Uterus (tissue), 4 donors: ENCODE results near the gene ZFHX2. TPM values are rescaled to one million over a fixed set of nuclear protein-coding genes. Genes with fewer than 3 reads are reported as not detected.

Experiments used
- DNase-seq, 2 donors: peaks; one replicate each; pipeline ENCODE4 v3.0.0-alpha.2; 2019 to 2020
- H3K27ac ChIP-seq, 2 donors: fragments of 200-600 bp; sonication (generic); 1 replicate in 1 of 2; 2 replicates in 1 of 2; pipeline ENCODE4 v1.5.1; 2016 to 2018
- H3K27me3 ChIP-seq, 2 donors: fragments of 200-600 bp; sonication (generic); one replicate each; pipeline ENCODE4 v1.5.1; 2018 to 2019; ENCODE audit warnings: control low read depth in 1 of 2
- H3K36me3 ChIP-seq, 2 donors: fragments of 200-600 bp; sonication (generic); one replicate each; pipeline ENCODE4 v1.5.1; 2019; ENCODE audit warnings: control low read depth in 1 of 2
- H3K4me1 ChIP-seq, 2 donors: fragments of 200-600 bp; sonication (generic); one replicate each; pipeline ENCODE4 v1.5.1; 2018 to 2019; ENCODE audit warnings: control low read depth in 1 of 2
- H3K4me3 ChIP-seq, 2 donors: fragments of 200-600 bp; sonication (generic); 1 replicate in 1 of 2; 2 replicates in 1 of 2; pipeline ENCODE4 v1.5.1; 2018 to 2019; ENCODE audit warnings: mild to moderate bottlenecking in 1 of 2
- H3K9me3 ChIP-seq, 2 donors: fragments of 200-600 bp; sonication (generic); one replicate each; pipeline ENCODE4 v1.5.1; 2019; ENCODE audit warnings: control low read depth in 1 of 2
- POLR2A ChIP-seq, 2 donors: fragments of 450-650 bp; IDR thresholded peaks; one replicate each; pipeline ENCODE4 v1.6.1; 2016; ENCODE audit warnings: antibody characterized with exemption in 2 of 2, mild to moderate bottlenecking in 1 of 2, moderate library complexity in 1 of 2
- intact Hi-C: fragments of 100-400 bp; cut with DNase I; formaldehyde crosslinking; loops from one replicate; pipeline ENCODE4 v1.15.1; 2023; ENCODE audit warnings: low total_unique reads
- total RNA-seq, 4 donors: library from RNA; depleted of rRNA in 3 of 4; stranded (reverse); fragments of >200 nt in 3 of 4; gene quantifications; one replicate each; pipeline versions ENCODE4 v1.1.0 to v1.2.4, GENCODE V29; 2014 to 2023
- TF ChIP-seq, protein P1 (sequence below), 4 experiments: fragments of 200-600 bp in 2 of 4; fragments of 450-650 bp in 2 of 4; sonication (generic) in 2 of 4; IDR thresholded peaks; one replicate each; pipeline ENCODE4 v1.5.1; 2016 to 2019; ENCODE audit warnings: antibody characterized with exemption in 4 of 4, mild to moderate bottlenecking in 2 of 4, moderate library complexity in 1 of 4
- donor health status: DM: yes; HTN: yes; CAD: no.

The ZFHX2 gene
- total RNA-seq, 4 donors from 2014 or later = 0.35 to 1.7 TPM; not detected in 2

DNA sequence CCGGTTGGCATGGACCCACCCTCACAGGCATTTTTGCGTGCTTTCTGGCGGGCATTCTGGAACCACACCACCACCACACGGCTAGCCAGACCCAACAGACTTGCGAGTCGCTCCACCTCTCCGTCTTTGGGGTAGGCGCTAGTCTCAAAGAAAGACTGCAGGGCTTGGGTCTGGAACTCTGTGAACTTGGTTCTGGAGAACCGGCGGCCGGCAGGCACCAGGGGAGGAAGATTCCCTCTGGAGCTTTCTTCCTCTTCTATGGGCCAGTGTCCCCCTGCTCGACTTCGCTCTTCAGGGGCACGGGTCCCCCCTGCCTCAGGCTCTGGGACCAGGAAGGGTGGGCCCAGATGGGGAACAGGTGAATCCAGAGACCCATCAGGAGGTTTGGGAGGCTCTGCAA lies 26.6 kb downstream of the ZFHX2 start:
- H3K27ac ChIP-seq = no peak overlapping the region
- no peak for DNase-seq
- intact Hi-C loops = no loop called here
- H3K4me1 ChIP-seq = no peaks in the 10 kb centered on the region
- no peak overlapping the region for H3K4me3 ChIP-seq
- TF ChIP-seq, protein P1, sequence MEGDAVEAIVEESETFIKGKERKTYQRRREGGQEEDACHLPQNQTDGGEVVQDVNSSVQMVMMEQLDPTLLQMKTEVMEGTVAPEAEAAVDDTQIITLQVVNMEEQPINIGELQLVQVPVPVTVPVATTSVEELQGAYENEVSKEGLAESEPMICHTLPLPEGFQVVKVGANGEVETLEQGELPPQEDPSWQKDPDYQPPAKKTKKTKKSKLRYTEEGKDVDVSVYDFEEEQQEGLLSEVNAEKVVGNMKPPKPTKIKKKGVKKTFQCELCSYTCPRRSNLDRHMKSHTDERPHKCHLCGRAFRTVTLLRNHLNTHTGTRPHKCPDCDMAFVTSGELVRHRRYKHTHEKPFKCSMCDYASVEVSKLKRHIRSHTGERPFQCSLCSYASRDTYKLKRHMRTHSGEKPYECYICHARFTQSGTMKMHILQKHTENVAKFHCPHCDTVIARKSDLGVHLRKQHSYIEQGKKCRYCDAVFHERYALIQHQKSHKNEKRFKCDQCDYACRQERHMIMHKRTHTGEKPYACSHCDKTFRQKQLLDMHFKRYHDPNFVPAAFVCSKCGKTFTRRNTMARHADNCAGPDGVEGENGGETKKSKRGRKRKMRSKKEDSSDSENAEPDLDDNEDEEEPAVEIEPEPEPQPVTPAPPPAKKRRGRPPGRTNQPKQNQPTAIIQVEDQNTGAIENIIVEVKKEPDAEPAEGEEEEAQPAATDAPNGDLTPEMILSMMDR (IDR thresholded peaks at IDR 0.05) = no peak
- TF ChIP-seq POLR2A (IDR thresholded peaks at IDR 0.05) = no peak
- no peaks in the 10 kb centered on the region for H3K9me3 ChIP-seq
- no peaks in the 10 kb centered on the region for H3K36me3 ChIP-seq
- no peaks in the 10 kb centered on the region for H3K27me3 ChIP-seq

DNA sequence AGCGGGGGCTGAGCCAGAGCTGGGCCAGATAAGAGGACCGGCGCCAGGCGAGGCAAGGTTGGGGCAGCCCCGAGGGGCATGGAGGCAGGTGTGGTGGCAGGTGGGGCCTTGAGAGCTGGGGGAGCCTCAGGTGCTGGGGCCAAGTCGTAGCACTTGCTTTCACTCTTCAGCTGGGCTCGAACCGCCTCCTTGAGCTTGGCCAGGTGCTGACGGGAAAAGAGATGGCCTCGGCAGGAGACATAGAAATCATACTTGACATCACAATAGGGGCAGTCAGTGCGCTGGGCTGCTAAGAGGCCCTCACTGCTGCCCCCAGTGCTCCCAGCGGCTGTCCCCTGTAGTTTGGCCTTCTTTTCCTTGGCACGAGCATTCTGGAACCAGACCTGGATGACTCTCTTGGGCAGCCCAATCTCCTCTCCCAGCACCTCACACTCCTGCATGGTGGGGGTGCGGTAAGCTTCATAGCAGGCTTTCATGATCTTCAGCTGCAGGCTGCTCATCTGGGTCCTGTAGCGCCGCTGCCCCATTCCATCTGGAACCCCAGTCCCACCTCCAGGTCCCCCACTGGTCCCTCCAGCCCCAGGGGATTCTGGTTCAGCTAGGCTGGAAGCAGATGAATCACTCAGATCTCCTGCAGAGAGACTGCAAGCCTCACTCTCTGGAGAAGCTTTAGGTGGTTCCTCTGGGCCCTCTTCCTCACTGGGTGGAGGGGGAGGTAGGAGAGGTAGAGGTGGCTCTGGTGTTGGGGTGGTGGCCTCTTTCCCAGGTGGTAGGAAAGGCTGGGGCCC lies 28.1 kb downstream of the ZFHX2 start:
- no peaks in the 10 kb centered on the region for H3K27me3 ChIP-seq
- no peak for TF ChIP-seq POLR2A (IDR thresholded peaks at IDR 0.05)
- TF ChIP-seq, protein P1 (IDR thresholded peaks at IDR 0.05) = no peak
- DNase-seq = no peak
- H3K36me3 ChIP-seq = no peaks in the 10 kb centered on the region
- intact Hi-C loops = no loop called here
- H3K4me1 ChIP-seq = no peaks in the 10 kb centered on the region
- H3K4me3 ChIP-seq = no peak overlapping the region
- no peak overlapping the region for H3K27ac ChIP-seq
- no peaks in the 10 kb centered on the region for H3K9me3 ChIP-seq

DNA sequence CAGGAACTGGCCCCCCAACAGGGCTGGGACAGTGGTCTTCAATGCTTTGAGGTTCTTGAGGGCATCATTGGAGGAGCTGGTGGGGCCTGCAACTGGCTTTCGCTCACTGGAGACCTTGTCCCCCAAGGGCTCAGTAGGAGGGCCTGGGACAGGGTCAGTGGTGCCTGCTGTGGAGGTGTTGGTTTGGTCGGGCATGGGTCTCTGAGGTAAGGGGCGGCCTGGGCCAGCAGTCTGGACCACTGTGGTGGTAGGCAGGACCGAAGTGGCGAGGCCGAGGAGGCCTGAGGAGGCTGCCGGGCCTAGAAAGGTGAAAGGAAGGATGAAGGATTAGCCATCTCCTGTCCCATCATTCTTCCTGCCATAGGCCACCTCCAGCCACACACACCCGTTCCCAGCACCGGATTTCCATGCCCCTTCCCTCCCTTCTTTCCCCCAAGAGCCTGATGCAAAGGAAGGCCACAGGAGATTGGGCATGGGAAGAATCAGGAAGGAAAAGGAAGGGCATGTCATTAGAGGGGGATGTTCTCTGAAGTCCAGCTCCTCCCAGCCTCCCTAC lies 28.8 kb downstream of the ZFHX2 start:
- no peak overlapping the region for H3K4me3 ChIP-seq
- no peaks in the 10 kb centered on the region for H3K9me3 ChIP-seq
- H3K36me3 ChIP-seq = no peaks in the 10 kb centered on the region
- no peak for TF ChIP-seq POLR2A (IDR thresholded peaks at IDR 0.05)
- TF ChIP-seq, protein P1 (IDR thresholded peaks at IDR 0.05) = no peak
- intact Hi-C loops = no loop called here
- no peak overlapping the region for H3K27ac ChIP-seq
- no peaks in the 10 kb centered on the region for H3K4me1 ChIP-seq
- H3K27me3 ChIP-seq = no peaks in the 10 kb centered on the region
- DNase-seq = no peak

DNA sequence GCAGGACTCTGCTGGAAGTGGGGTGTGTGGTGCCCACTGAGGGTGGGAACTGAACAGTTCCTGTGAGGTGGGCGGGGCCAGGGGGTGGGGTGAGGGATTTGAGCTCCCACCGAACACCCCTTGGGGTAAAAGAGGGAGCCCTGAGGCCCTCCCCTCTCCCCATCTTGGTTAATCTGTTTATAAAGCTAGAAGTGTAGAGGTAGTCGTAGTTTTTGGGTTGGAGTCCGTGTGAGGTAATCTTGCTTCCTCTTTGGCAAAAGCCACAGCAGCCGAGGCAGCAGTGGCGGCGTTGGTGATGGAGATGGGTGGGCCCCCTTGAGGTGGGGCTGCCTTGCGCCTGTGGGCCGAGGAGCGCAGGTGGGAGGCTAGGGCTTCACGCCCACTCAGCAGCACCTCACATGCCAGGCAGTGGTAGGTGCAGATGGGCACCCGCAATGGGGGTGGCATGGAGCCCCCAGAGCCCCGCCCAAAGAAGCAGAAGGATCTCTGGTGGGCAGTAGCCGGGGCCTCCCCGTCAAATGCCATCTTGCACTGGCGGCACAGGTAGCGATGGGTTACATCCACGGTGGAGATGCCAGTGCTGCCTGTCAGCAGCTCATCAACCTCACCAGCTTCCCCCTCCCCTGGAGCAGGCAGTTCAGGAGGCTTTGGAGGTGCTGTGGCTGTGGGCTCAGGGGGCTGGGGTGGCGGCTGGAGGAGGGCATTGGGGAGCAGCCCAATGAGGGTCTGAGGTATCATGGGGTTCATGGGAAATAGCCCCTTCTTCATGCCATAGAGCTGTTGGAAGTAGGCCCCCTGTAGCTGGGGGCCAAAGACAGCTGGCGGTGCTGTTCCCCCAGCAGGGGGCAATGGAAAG lies 29.6 kb downstream of the ZFHX2 start:
- Histone ChIP-seq H3K27ac (no peak overlapping the region), H3K9me3 (no peaks in the 10 kb centered on the region), H3K27me3 (no peaks in the 10 kb centered on the region), H3K4me1 (no peaks in the 10 kb centered on the region), H3K36me3 (no peaks in the 10 kb centered on the region), H3K4me3 (no peak overlapping the region)
- intact Hi-C loops = no loop called here
- no peak for DNase-seq
- TF ChIP-seq, protein P1 (IDR thresholded peaks at IDR 0.05) = no peak
- no peak for TF ChIP-seq POLR2A (IDR thresholded peaks at IDR 0.05)
